AG09319 (cell line): ENCODE measurements around the gene TASP1.

Experiments
- DNase-seq: peaks from one replicate; pipeline ENCODE4 v3.0.0-alpha.2; 2010; ENCODE audit warnings: low read depth; ENCODE audit errors: extremely low read depth
- TF ChIP-seq, protein P1 (sequence below): IDR thresholded peaks from 2 replicates; pipeline ENCODE4 v1.5.1; 2011; ENCODE audit warnings: low read depth, mild to moderate bottlenecking, inconsistent platforms, low read length, moderate library complexity

Gene TASP1

DNA sequence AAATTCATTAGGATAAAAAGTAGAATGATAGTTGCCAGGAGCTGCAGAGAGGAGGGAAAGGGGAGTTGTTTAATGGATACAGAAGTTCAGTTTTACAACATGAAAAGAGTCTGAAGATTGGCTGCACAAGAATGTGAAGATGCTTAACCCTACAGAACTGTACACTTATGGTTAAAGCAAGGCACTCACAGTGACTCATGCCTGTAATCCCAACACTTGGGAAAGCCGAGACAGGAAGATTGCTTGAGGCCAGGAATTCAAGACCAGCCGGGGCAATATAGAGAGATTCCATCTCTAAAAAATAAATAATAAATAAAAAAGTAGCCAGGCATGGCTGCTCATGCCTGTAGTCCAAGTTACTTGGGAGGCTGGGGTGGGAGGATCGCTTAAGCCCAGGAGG, 174.0 kb downstream of the TASP1 start:
- TF ChIP-seq, protein P1, sequence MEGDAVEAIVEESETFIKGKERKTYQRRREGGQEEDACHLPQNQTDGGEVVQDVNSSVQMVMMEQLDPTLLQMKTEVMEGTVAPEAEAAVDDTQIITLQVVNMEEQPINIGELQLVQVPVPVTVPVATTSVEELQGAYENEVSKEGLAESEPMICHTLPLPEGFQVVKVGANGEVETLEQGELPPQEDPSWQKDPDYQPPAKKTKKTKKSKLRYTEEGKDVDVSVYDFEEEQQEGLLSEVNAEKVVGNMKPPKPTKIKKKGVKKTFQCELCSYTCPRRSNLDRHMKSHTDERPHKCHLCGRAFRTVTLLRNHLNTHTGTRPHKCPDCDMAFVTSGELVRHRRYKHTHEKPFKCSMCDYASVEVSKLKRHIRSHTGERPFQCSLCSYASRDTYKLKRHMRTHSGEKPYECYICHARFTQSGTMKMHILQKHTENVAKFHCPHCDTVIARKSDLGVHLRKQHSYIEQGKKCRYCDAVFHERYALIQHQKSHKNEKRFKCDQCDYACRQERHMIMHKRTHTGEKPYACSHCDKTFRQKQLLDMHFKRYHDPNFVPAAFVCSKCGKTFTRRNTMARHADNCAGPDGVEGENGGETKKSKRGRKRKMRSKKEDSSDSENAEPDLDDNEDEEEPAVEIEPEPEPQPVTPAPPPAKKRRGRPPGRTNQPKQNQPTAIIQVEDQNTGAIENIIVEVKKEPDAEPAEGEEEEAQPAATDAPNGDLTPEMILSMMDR: no peak
- no peak for DNase-seq

DNA sequence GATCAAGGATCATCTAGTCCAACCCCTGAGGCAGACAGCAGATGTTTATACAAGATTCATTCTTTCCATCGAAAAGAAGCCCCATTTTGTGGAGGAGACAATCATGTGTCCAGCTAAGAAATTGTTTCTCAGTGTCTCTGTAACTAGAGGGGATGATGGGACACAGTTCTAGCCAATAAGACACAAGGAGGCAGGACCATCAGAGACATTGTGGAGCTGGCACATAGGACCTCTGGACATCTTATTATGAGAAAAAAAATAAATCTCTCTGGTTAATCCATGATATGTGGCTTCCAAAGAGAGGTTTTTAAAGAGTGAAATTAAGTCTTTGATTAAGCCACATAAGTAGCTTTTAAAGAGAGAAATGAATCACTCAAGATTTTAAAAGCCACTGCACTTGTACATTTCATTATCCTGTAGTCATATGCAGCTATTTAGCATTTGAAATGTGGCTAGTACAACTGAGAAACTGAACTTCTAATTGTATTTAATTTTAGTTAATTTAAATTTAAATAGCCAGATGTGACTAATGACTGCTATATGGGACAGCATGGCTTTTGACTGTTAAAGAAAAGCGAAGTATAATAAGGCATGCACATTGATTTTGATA, 176.8 kb downstream of the TASP1 start:
- no peak for DNase-seq
- TF ChIP-seq, protein P1: no peak

DNA sequence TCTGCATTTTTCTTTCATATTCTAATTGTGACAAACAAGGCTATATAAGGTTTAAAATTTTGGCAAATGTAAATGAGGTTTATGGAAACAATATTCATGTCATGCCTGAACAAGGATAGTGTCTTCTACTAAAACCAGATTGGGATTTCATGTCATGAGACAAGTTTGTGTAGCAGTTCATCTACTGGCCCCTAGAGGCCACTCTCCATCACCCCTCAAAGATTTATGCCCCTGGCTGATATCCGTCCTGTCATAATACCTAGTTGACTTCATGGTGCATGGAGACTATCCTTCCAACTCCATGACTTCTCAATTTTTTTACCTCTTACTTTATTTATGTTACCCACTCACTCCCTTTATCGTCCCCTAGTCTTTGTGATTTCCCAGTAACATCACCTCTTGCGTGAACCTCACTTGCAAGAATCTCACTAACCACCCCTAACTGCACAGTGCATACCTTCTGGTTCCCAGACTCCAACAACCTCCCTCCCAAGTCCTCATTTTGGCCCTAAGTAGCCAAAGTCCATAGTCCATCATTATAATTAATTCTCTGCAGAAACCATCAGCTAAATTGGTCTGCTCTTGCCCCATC, 179.8 kb downstream of the TASP1 start:
- peak; percentile 4 for DNase-seq
- TF ChIP-seq, protein P1: peak; percentile 84

DNA sequence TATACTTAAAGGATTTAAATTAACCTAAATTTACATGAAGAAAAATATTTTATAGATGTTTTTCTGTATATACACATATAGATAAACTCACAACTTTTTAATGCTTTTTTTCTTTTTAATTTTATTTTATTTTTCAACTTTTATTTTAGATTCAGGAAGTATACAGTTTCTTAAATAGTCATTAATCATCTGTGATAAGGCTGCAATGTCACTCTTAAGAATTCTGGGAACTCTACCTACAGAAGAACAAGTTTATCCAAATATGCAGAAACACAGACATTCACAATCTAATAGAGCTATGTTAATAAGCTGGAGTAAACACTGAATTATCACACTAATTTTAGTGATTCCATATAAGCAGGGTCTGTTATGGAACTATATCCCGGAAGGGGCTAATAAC, 181.2 kb downstream of the TASP1 start:
- no peak for DNase-seq
- TF ChIP-seq, protein P1: no peak

DNA sequence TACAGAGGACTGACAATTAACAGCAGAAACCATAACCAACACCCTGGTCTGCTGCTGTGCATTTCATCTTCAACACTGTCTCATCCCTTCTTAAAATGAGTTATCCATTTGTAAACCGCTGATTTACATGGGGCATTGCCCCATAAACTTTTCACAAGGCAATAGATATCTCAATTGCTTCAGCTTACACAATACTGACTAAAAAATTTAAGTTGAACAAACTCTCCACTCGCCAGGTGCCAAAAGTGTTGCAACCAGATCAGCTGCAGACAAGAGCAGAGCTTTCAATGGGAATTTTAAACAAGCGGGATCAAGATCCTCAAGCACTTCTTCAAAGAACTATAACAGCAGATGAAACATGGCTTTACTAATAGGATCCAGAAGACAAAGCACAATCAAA, 183.0 kb downstream of the TASP1 start:
- TF ChIP-seq, protein P1: no peak
- no peak for DNase-seq

DNA sequence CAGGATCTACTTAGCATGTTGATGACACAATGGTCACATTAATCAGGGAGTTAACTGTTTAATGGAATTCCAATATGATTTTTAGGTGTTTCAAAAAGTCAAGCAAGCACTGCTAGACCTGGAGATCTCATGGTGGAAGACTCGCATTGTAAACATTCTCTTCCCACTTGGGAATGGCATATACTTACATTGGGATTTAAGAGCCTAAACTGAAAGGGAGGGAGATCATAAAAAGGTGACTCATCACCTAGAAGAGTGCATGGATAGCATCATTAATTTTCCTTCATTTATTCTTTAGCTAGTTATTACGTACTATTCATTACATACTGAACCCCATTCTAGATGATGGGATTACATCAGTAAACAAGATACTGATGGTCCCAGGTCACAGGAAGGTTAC, 185.4 kb downstream of the TASP1 start:
- TF ChIP-seq, protein P1: no peak
- no peak for DNase-seq

DNA sequence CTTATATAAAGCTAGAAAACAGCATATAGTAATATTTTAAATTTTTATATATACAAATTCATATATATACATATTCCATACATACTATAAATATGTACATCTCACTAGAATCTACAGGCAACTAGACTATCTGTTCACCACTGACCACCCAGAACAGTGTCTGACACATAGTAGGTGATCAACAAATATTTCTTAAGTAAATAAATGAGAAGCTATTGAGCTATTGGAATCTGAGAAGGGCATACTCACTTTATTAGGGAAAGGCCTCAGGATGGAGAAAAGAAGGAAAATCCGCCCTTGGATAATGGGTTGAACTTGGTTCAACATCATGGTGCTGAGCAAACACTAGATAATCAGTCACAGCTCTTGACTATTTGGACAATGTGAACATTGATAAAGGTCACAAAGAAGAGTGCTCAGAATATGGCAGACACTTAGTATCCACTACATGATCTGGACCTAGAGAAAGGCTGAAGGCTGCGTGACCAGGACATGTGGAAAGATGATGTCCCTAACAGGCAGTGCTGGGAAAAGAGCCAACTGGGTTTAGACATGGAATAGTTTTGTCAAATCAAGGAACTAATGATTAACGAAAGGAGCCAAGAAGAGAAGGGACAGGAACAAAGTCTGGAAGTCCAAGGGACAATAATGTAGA, 186.1 kb downstream of the TASP1 start:
- no peak for DNase-seq
- TF ChIP-seq, protein P1: no peak
